Urinary bladder (tissue), 4 donors: Measurements from ENCODE around the gene OR4Q2. TPM values are rescaled to one million over a fixed set of nuclear protein-coding genes. Genes with fewer than 3 reads are reported as not detected.
"Not testable (repeated sequence)": the region's sequence is repeated elsewhere in the genome, so short reads cannot be mapped to it uniquely, and the experiment has no call there.

ENCODE experiments used
- DNase-seq: peaks from one replicate; pipeline ENCODE4 v3.0.0-alpha.2; 2015; ENCODE audit errors: extremely low spot score
- H3K27ac ChIP-seq: one replicate; pipeline ENCODE4 v1.5.1; 2013; ENCODE audit warnings: low read depth, mild to moderate bottlenecking, moderate library complexity
- H3K36me3 ChIP-seq: one replicate; pipeline ENCODE4 v1.6.1; 2013; ENCODE audit warnings: mild to moderate bottlenecking, moderate library complexity; ENCODE audit not compliant: insufficient read depth
- H3K4me1 ChIP-seq: one replicate; pipeline ENCODE4 v1.6.1; 2013; ENCODE audit warnings: mild to moderate bottlenecking, moderate library complexity; ENCODE audit not compliant: insufficient read depth
- H3K4me3 ChIP-seq: one replicate; pipeline ENCODE4 v1.5.1; 2013; ENCODE audit warnings: low read depth, low read length
- WGBS: extraction: QIAGEN DNeasy Blood & Tissue Kit; methylation state at CpG from one replicate; pipeline ENCODE4 v1.1.7; 2013; 5-methylcytosine and 5-hydroxymethylcytosine counted together
- polyA plus RNA-seq: library from polyadenylated mRNA; stranded (reverse); fragments of 200-250 nt; gene quantifications from one replicate; pipeline ENCODE4 v1.2.3, GENCODE V29; 2013
- total RNA-seq: library from RNA; depleted of rRNA; stranded (reverse); fragments of >200 nt; gene quantifications from one replicate; pipeline ENCODE4 v1.2.3, GENCODE V29; 2014
- donor health status: healthy with polysubstance abuse.
- donor health status: healthy.

The OR4Q2 gene
- not detected for total RNA-seq
- not detected for polyA plus RNA-seq

DNA sequence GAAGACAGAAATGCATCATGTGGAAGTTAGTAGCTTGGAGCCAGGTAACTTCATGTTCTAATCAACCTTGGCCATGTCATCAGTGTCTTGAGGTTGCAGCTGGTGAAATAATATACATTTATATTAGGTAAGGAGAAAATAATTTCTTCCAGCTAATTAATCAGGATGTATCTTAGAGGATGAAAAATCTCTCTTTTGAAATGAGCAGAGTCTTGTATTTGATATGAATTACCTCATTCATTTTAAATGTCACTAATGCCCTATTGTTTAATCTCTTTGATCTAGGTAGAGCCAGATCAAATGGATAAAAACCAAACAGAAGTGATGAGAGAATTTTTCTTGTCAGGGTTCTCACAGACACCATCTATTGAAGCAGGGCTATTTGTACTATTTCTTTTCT lies at the start of gene OR4Q2:
Gene OR4Q2 (plus strand): TSS at position 301 of the 400 bp plus-strand sequence.
- no peak for DNase-seq
- H3K4me3 ChIP-seq: no peak within 1 kb of the TSS
- H3K27ac ChIP-seq: no peak within 1 kb of the TSS
- H3K4me1 ChIP-seq: no peaks in the 10 kb centered on the region
- H3K36me3 ChIP-seq: no peaks in the 10 kb centered on the region

- WGBS: 58% methylated on average over 2 of the region's 2 CpGs
- not testable (repeated sequence) for DNase-seq
These were observed 32.2 kb upstream of the OR4Q2 start for GRCh38 chr14:19969735-19970134.

DNA sequence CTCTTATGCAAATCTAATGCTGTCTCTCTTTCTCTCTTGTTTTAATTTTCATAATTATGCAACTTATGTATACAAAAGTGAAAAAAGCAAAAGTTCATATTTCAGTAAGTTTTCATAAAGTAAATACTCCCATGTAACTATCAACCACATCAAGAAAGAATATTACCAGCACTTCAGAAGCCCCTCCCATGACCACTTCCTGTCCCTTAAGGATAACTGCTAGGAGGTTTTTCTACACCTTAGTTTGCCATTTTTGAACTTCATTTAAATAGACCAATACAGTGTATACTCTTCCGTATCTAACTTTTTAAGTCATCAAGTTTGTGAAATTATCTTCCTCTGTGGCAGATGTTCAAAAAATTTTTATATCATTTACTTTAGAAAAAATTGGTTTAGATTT lies 27.1 kb upstream of the OR4Q2 start:
- DNase-seq: no peak
- no peaks in the 10 kb centered on the region for H3K4me1 ChIP-seq
- H3K27ac ChIP-seq: no peak overlapping the region
- H3K36me3 ChIP-seq: no peaks in the 10 kb centered on the region
- WGBS: 67% methylated on average over 1 of the region's 1 CpG
- no peak overlapping the region for H3K4me3 ChIP-seq

More at GRCh38 chr14:19969735-19970134, 32.2 kb upstream of the OR4Q2 start:
- H3K4me3 ChIP-seq, H3K4me1 ChIP-seq, H3K27ac ChIP-seq, H3K36me3 ChIP-seq: not testable (repeated sequence)

GRCh38 chr14:19975291-19975690 lies 26.7 kb upstream of the OR4Q2 start, which contains the start of gene OR4K15:
OR4K15 (plus strand) TSS chr14:19975591; CDS start chr14:19975591, 0 bp downstream.
- no peak within 1 kb of the TSS for H3K27ac ChIP-seq
- H3K36me3 ChIP-seq: no peaks in the 10 kb centered on the region
- H3K4me3 ChIP-seq: no peak within 1 kb of the TSS
- WGBS: 99% methylated on average over 3 of the region's 3 CpGs
- DNase-seq: no peak
- no peaks in the 10 kb centered on the region for H3K4me1 ChIP-seq

GRCh38 chr14:19993438-19993837 lies 8.5 kb upstream of the OR4Q2 start:
- Histone ChIP-seq H3K4me3 (no peak overlapping the region), H3K36me3 (no peaks in the 10 kb centered on the region), H3K27ac (no peak overlapping the region), H3K4me1 (no peaks in the 10 kb centered on the region)
- no peak for DNase-seq
- WGBS: 68% methylated on average over 2 of the region's 2 CpGs

DNA sequence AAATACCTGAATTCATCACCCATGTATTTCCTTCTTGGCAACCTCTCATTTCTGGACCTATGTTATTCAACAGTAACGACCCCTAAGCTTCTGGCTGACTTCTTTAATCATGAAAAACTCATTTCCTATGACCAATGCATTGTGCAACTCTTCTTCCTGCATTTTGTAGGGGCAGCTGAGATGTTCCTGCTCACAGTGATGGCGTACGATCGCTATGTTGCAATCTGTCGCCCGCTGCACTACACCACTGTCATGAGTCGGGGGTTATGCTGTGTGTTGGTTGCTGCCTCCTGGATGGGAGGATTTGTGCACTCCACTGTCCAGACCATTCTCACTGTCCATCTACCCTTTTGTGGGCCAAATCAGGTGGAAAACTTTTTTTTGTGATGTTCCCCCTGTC lies 356 bp downstream of the OR4Q2 start:
- WGBS: 77% methylated on average over 7 of the region's 7 CpGs
- H3K4me1 ChIP-seq: no peaks in the 10 kb centered on the region
- no peaks in the 10 kb centered on the region for H3K36me3 ChIP-seq

DNA sequence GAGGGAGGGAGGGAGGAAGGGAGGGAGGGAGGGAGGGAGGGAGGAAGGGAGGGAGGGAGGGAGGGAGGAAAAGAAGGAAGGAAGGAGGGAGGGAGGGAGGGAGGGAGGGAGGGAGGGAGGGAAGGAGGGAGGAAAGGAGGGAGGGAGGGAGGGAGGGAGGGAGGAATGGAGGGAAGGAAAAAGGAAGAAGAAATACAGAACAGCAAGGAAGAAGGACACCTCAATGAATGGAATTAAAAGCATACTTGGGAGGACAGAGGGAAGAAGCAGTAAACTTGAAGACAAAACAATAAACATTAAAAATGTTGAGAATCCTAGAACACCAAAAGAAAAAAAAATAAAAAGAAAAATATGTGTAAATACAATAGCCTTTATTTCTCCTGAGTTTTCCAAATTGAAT lies 6.2 kb downstream of the OR4Q2 start:
- Histone ChIP-seq H3K27ac (no peak overlapping the region), H3K4me3 (no peak overlapping the region), H3K36me3 (no peaks in the 10 kb centered on the region), H3K4me1 (no peaks in the 10 kb centered on the region)
- DNase-seq: no peak

More for the DNA sequence above, 356 bp downstream of the OR4Q2 start:
- Histone ChIP-seq H3K4me3 (no peak overlapping the region), H3K27ac (no peak overlapping the region)
- DNase-seq: no peak

GRCh38 chr14:20019257-20019865 lies 17.4 kb downstream of the OR4Q2 start, which contains the start of gene OR4K14:
OR4K14 (minus strand) TSS chr14:20019307; CDS start chr14:20015193, 4,114 bp downstream.
- Histone ChIP-seq H3K36me3 (no peaks in the 10 kb centered on the region), H3K4me3 (no peak within 1 kb of the TSS), H3K4me1 (no peaks in the 10 kb centered on the region), H3K27ac (no peak within 1 kb of the TSS)
- WGBS: 67% methylated on average over 2 of the region's 2 CpGs
- no peak for DNase-seq

- WGBS: 75% methylated on average over 6 of the region's 6 CpGs
- no peak for DNase-seq
- Histone ChIP-seq H3K4me3 (no peak overlapping the region), H3K27ac (no peak overlapping the region), H3K4me1 (no peaks in the 10 kb centered on the region), H3K36me3 (no peaks in the 10 kb centered on the region)
These were observed 29.1 kb downstream of the OR4Q2 start for GRCh38 chr14:20031058-20031457.

DNA sequence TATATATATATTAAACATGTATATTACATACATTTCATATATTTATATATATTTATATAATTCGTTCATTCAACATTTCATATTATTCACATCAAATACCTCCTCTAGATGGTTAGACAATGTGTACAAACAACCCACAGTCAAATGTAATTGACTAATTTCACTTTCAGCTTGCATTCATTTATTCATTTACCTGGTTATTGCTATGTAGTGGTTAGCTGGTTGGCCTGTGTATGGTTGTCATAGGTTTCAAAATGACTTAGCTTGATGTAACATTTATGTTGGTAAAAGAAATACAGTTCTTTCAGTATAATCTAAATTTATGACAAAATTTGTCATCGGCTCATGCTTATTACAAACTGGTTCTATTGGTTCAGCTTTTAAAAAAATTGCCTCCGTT lies 33.5 kb downstream of the OR4Q2 start:
- H3K4me1 ChIP-seq: no peaks in the 10 kb centered on the region
- H3K4me3 ChIP-seq: no peak overlapping the region
- DNase-seq: no peak
- WGBS: 61% methylated on average over 3 of the region's 3 CpGs
- H3K27ac ChIP-seq: no peak overlapping the region
- no peaks in the 10 kb centered on the region for H3K36me3 ChIP-seq

DNA sequence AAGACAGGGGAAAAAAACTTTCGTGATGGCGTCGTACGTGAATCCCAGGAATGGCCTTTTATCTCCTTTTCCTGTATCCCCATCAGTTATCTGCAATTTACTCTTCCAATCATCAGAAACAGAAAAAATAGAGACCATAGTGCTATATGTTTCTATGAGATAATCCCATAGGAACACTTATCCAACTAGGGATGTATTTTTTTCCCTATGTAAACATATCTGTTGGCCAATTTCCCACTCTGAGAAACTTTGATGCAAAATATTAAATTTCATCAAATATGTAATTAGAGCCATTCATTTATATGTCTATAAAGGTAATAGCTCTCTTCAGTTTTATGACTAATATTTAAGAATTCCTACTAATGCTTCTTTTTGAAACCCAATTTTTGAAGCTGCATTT lies 34.0 kb downstream of the OR4Q2 start, which contains the start of gene OR4K13:
Gene OR4K13 (minus strand): TSS at position 101 of the 400 bp plus-strand sequence. CDS start 1,280 bp downstream, outside the sequence.
- 92% methylated on average over 4 of the region's 4 CpGs for WGBS
- no peaks in the 10 kb centered on the region for H3K4me1 ChIP-seq

DNA sequence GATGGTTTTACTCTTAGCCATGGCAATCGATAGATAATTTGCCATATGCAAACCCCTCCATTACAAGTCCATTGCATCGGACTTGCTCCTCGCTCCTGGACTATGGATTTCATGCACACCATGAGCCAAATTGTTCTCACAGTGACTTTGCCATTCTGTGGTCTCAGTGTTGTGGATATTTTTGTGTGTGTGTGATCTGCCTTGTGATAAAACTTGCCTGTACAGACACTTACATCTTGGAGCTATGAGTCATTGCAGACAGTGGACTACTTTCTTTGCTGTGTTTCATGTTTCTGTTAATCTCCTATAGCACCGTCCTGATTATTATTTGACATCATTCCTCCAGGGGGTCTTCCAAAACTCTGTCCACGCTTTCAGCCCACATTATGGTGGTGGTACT lies 42.3 kb downstream of the OR4Q2 start:
- H3K36me3 ChIP-seq: no peaks in the 10 kb centered on the region
- 67% methylated on average over 5 of the region's 5 CpGs for WGBS
- H3K4me3 ChIP-seq: no peak overlapping the region
- no peak for DNase-seq
- no peak overlapping the region for H3K27ac ChIP-seq
- no peaks in the 10 kb centered on the region for H3K4me1 ChIP-seq

More for the DNA sequence above, 34.0 kb downstream of the OR4Q2 start, which contains the start of gene OR4K13:
- Histone ChIP-seq H3K36me3 (no peaks in the 10 kb centered on the region), H3K4me3 (no peak within 1 kb of the TSS), H3K27ac (no peak within 1 kb of the TSS)
- DNase-seq: no peak

- WGBS: 53% methylated on average over 1 of the region's 1 CpG
- Histone ChIP-seq H3K4me3 (no peak overlapping the region), H3K4me1 (no peaks in the 10 kb centered on the region), H3K27ac (no peak overlapping the region), H3K36me3 (no peaks in the 10 kb centered on the region)
- no peak for DNase-seq
These were observed 46.2 kb downstream of the OR4Q2 start for GRCh38 chr14:20048202-20048601.
